ENCODE measurements around the gene AGAP1. TPM values are rescaled to one million over a fixed set of nuclear protein-coding genes. Genes with fewer than 3 reads are reported as not detected.
"Not testable (repeated sequence)": the region's sequence is repeated elsewhere in the genome, so short reads cannot be mapped to it uniquely, and the experiment has no call there.

AGAP1 gene
- total RNA-seq, 4 donors from 2014 or later, result 7.2 to 19.6 (median 15.2) TPM

- WGBS, 2 donors, result 26 to 60% methylated on average over 2 to 4 of the region's 4 CpGs
- TF ChIP-seq, protein P1, sequence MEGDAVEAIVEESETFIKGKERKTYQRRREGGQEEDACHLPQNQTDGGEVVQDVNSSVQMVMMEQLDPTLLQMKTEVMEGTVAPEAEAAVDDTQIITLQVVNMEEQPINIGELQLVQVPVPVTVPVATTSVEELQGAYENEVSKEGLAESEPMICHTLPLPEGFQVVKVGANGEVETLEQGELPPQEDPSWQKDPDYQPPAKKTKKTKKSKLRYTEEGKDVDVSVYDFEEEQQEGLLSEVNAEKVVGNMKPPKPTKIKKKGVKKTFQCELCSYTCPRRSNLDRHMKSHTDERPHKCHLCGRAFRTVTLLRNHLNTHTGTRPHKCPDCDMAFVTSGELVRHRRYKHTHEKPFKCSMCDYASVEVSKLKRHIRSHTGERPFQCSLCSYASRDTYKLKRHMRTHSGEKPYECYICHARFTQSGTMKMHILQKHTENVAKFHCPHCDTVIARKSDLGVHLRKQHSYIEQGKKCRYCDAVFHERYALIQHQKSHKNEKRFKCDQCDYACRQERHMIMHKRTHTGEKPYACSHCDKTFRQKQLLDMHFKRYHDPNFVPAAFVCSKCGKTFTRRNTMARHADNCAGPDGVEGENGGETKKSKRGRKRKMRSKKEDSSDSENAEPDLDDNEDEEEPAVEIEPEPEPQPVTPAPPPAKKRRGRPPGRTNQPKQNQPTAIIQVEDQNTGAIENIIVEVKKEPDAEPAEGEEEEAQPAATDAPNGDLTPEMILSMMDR (IDR thresholded peaks at IDR 0.05), result no peak
- TF ChIP-seq POLR2A (IDR thresholded peaks at IDR 0.05), result no peak
- Histone ChIP-seq H3K36me3 (no peaks in the 10 kb centered on the region), H3K27me3 (no peaks in the 10 kb centered on the region), H3K9me3 (no peaks in the 10 kb centered on the region), H3K4me1 (peaks cover 0 to 10% (median 3%) of the 10 kb centered on the region in 3 donors), H3K4me3 (no peak overlapping the region), H3K27ac (peak overlapping the region in 2 of 4 donors; percentile 11 to 17)
- intact Hi-C loops (cut with DNase I), result no loop called here
- no peak for DNase-seq
Observed at GRCh38 chr2:235600406-235600805, 106.6 kb downstream of the AGAP1 start.

- H3K27ac ChIP-seq, result no peak overlapping the region
- no peak for DNase-seq
- no peak overlapping the region for H3K4me3 ChIP-seq
- H3K4me1 ChIP-seq, result peaks cover 0 to 16% (median 3%) of the 10 kb centered on the region in 3 donors
- intact Hi-C loops (cut with DNase I), result no loop called here
- H3K36me3 ChIP-seq, result no peaks in the 10 kb centered on the region
- no peaks in the 10 kb centered on the region for H3K9me3 ChIP-seq
- WGBS, 2 donors, result 81 to 94% methylated on average over 2 to 5 of the region's 5 CpGs
- no peaks in the 10 kb centered on the region for H3K27me3 ChIP-seq
- TF ChIP-seq POLR2A (IDR thresholded peaks at IDR 0.05), result no peak
- TF ChIP-seq, protein P1 (IDR thresholded peaks at IDR 0.05), result no peak
Observed at GRCh38 chr2:235600926-235601325, 107.1 kb downstream of the AGAP1 start.

- no peak overlapping the region for H3K4me3 ChIP-seq
- DNase-seq, result no peak
- intact Hi-C loops (cut with DNase I), result no loop called here
- no peaks in the 10 kb centered on the region for H3K36me3 ChIP-seq
- TF ChIP-seq, protein P1 (IDR thresholded peaks at IDR 0.05), result no peak
- TF ChIP-seq POLR2A (IDR thresholded peaks at IDR 0.05), result no peak
- no peak overlapping the region for H3K27ac ChIP-seq
- H3K9me3 ChIP-seq, result no peaks in the 10 kb centered on the region
- WGBS, 2 donors, result 79 to 85% methylated on average over 12 of the region's 12 CpGs
- H3K4me1 ChIP-seq, result peaks cover 0 to 22% (median 6%) of the 10 kb centered on the region in 3 donors
- H3K27me3 ChIP-seq, result no peaks in the 10 kb centered on the region
Observed at GRCh38 chr2:235601960-235602704, 108.3 kb downstream of the AGAP1 start.

- H3K4me3 ChIP-seq; DNase-seq; H3K27ac ChIP-seq; intact Hi-C loops (cut with DNase I); H3K27me3 ChIP-seq; H3K36me3 ChIP-seq; H3K9me3 ChIP-seq: not testable (repeated sequence)
- peaks cover 0 to 27% (median 6%) of the 10 kb centered on the region in 3 donors for H3K4me1 ChIP-seq
- 81 to 84% methylated on average over 7 of the region's 7 CpGs for WGBS, 2 donors
Observed at GRCh38 chr2:235602971-235603370, 109.1 kb downstream of the AGAP1 start.

GRCh38 chr2:235603659-235604058, 109.8 kb downstream of the AGAP1 start:
- Histone ChIP-seq H3K27me3 (no peaks in the 10 kb centered on the region), H3K4me1 (peaks cover 0 to 34% (median 10%) of the 10 kb centered on the region in 3 donors), H3K27ac (no peak overlapping the region), H3K9me3 (no peaks in the 10 kb centered on the region), H3K36me3 (no peaks in the 10 kb centered on the region), H3K4me3 (no peak overlapping the region)
- WGBS, 2 donors, result 86 to 88% methylated on average over 8 of the region's 8 CpGs
- TF ChIP-seq POLR2A (IDR thresholded peaks at IDR 0.05), result no peak
- TF ChIP-seq, protein P1 (IDR thresholded peaks at IDR 0.05), result no peak
- intact Hi-C loops (cut with DNase I), result no loop called here
- DNase-seq, result no peak
